Bone marrow (tissue), 2 donors: ENCODE results near the gene GAL3ST1.
"Not testable (repeated sequence)": the region's sequence is repeated elsewhere in the genome, so short reads cannot be mapped to it uniquely, and the experiment has no call there.

Experiments used
- DNase-seq, 2 donors: peaks; one replicate each; lab custom pipeline; 2025; lab: John Stamatoyannopoulos, UW

Gene GAL3ST1

DNA sequence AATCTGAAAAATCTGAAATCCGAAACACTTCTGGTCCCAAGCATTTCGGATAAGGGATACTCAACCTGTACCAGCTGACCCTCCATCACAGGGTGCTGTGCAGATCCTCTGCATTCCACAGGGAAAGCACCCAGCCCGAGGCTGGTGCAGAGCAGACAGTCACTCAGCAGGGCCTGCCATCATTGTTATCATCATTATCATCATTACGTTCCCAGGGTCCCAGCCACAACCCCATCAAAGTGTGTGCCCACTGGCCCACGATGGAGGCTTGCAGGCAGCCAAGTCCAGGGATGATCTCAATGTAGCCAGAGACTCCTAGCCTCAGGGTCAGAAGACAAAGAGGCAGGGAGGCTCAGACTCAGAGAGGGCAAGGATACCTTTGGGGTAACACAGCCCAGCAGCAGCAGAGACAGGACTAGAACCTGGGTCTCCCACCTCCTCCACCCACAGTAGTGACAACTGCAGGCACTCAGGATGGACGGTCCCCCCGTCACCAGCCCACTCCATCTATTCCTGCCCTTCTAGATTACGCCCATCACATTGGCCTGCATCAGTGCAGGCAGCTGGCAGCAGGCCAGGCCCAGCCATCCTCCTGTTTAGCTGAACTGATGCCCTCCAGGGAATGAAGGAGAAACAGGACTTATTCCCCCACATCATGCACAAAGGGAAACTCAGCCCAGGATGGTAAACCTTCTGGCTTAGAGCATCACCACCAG is 10.3 kb downstream of the GAL3ST1 start:
- DNase-seq = no peak

GRCh38 chr22:30562366-30562765 is 12.1 kb downstream of the GAL3ST1 start:
- DNase-seq = no peak

DNA sequence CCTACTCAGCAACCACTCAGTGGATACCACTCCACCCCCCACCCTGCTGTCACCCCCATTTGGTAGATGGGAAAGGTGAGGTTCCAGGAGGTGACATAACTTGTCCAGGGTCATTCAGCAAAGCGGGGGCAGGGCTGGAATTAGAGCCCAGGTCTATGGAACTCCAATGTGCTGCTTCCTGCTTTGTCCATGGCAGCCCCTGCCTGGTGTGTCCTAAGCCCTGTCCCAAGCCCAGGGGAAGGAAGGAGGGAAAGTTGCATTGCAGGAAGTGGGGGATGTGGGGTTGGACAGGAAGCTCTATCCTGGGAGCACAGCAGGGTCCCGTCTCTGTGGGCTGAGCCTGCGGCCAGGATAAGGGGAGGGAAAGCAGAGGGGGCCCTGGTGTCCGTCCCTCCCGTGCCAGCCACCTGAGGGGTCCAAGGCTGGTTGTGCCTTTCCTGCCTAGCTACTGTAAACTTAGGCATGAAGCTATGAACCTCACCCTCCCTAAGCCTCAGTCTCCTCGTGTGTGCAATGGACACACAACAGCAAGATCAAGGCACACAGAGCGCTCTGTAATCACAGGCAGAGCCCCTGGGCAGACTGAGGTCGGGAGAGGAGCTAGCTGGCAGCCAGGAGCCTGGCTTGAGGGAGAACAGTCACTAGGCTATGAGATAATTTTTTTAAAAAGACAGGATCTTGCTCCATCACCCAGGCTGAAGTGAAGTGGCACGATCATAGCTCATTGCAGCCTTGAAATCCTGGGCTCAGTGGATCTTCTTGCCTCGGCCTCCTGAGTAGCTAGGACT is 12.9 kb downstream of the GAL3ST1 start:
- no peak for DNase-seq

DNA sequence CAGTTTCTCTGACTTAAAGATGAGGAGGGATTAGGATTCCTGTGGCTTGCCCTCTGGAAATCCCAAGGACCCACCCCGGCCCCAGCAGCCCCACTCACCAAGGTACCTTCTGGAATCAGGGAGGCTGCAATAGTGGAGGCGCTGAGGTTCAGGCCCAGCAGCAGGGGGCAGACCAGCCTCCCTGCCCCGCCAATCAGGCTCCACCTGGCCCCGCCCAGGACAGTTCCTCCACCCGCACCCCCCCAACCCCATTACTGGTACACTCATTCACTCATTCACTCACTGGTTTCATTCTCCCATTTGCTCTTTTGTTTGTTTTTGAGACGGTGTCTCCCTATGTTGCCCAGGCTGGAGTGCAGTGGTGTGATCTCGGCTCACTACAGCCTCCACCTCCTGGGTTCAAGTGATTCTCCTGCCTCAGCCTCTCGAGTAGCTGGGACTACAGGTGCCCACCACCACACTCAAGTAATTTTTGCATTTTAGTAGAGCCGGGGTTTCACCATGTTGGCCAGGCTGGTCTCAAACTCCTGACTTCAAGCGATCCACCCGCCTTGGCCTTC is 13.7 kb downstream of the GAL3ST1 start:
- DNase-seq = not testable (repeated sequence)

DNA sequence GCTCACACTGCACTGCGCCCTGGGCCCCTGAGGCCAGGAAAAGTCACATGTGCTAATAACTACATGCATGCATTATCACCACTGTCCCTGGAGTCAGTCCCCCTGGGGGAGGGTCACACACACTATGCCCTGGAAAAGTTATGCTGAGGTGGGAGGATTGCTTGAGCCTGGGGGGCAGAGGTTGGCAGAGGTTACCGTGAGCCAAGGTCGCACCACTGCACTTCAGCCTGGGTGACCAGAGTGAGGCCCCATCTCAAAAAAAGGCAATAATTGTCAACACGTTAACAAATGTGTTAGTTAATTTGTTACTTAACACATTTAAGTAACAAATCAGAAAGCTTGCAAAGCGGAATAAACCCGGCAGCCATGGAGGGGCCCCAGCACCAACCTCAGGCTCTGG is 14.6 kb downstream of the GAL3ST1 start:
- DNase-seq = no peak

DNA sequence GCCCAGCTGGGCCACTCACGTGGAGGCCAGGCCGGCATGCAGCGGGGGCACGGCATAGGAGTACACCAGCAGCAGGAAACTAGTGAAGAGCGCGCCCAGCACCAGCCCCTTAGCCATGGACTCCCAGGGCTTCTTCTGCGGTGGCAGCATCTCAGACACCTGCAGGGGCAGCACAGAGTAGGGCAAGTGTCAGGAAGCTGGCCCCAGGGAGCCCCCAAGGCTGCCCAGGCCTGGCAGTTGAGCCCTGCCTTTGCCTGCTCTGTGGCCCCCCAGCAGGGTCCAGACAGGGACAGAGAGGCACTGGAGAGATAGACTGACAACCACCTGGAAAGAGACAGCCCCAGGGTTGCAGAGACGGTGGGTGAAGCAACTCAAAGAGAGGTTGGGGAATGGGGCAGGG is 17.2 kb downstream of the GAL3ST1 start:
- DNase-seq = no peak

- no peak for DNase-seq
Measured at GRCh38 chr22:30556388-30556787, 18.1 kb downstream of the GAL3ST1 start.

DNA sequence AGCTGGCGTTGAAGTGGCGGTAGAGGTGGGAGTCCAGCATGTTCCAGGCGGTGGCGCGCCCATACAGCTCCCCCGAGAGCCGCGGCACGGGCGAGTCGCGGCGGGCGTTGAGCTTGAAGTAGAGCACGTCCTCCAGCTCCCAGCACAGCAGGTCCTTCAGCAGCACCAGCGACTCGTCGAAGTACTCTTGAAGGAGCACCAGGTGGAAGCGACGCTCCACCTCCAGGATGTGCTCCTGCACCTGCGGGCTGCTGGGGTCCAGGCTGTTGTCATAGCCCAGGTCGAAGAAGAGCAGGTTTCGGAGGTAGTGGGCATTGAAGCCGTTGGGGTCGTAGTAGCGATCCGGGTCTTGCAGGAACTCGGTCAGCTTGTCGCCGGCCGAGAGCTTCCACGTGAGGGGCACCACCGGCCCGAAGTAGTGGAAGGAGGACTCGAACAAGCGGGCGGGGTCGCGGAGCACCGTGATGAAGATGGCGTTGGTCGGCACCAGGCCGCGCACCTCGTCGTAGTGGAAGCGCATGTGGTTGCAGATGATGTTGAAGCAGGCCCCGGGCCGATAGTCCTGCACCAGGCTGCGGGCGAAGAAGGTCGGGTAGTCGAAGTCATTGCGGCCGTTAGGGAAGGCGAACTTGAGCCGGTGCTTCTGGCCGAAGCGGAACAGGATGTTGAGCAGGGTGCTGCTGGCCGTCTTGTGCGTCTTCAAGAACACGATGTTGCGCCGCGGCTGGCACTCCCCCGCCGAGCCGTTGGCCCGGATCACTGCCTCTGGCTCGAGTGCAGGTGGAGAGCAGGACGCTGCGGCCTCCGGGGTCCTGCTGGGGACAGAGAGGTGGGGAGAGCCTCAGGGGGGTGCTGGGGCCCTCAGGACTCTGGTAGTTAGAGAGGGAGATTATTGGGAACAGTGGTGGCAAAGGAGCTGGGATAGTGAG is 18.9 kb downstream of the GAL3ST1 start:
- no peak for DNase-seq

GRCh38 chr22:30553971-30554370 is 20.5 kb downstream of the GAL3ST1 start:
- no peak for DNase-seq

- no peak for DNase-seq
Measured at GRCh38 chr22:30552719-30553118, 21.7 kb downstream of the GAL3ST1 start.

GRCh38 chr22:30551813-30552212 is 22.7 kb downstream of the GAL3ST1 start:
- not testable (repeated sequence) for DNase-seq

- DNase-seq = peak in 1 of 2 donors; percentile 2
Measured at GRCh38 chr22:30547188-30547587, 27.3 kb downstream of the GAL3ST1 start.

- no peak for DNase-seq
Measured at GRCh38 chr22:30546616-30547015, 27.8 kb downstream of the GAL3ST1 start, which contains the start of gene SEC14L6. Gene SEC14L6, minus strand, starts transcription at chr22:30546741. Its CDS starts 59 bp downstream, at chr22:30546682.

DNA sequence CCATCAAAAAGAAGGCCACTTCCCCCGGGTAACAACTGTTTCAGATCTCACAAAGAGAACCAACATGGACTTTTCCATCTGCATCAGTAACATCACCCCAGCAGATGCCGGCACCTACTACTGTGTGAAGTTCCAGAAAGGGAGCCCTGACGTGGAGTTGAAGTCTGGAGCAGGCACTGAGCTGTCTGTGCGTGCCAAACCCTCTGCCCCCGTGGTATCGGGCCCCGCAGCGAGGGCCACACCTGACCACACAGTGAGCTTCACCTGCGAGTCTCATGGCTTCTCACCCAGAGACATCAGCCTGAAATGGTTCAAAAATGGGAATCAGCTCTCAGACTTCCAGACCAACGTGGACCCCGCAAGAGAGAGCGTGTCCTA is 31.7 kb downstream of the GAL3ST1 start:
- no peak for DNase-seq

DNA sequence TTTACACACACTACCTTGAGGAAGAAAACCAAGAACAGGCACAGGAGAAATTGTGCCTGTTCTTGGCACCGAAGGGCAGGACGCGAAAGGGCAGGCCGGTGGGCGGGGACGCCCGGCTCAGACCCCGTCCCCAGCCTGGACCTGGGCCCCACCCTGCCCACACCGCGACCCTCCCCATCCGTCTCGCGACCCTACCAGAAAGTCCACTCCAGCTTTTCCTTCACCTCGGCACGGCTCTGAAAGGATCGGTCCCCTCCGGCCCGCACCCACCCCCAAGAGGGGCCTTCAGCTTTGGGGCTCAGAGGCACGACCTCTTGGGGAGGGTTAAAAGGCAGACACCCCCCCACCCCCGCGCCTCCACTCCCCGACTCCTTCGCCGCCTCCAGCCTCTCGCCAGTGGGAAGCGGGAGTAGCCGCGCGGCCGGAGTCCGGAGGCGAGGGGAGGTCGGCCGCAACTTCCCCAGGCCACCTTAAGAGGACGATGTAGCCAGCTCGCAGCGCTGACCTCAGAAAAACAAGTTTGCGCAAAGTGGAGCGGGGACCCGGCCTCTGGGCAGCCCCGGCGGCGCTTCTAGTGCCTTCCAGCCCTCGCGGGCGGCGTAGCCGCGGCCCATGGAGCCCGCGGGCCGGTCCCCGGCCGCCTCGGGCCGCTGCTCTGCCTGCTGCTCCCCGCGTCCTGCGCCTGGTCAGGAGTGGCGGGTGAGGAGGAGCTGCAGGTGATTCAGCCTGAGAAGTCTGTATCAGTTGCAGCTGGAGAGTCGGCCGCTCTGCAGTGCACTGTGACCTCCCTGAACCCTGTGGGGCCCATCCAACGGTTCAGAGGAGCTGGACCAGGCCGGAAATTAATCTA is 32.3 kb downstream of the GAL3ST1 start:
- DNase-seq = no peak

GRCh38 chr22:30541511-30541910 is 33.0 kb downstream of the GAL3ST1 start:
- DNase-seq = not testable (repeated sequence)

DNA sequence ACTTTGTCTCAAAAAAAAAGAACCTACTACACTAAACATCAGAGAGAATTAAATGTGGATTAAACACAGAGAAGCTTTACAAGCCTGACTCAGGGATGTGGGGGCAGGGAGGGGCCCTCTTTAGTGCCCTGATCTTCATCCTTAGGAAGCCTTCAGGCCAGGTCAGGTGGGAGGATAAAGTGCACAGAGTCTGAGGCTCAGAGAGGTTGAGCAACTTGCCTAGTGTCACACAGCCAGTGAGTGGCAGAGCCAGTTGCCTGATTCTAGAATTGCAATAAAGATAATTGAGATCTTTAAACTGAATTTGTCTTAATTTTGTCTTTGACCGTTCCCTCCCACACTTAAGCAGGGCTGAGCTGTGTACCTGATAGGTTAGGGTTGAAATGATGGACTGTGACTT is 35.1 kb downstream of the GAL3ST1 start:
- no peak for DNase-seq

- DNase-seq = no peak
Measured at GRCh38 chr22:30538280-30538679, 36.2 kb downstream of the GAL3ST1 start.

- no peak for DNase-seq
Measured at GRCh38 chr22:30537083-30537731, 37.3 kb downstream of the GAL3ST1 start.

DNA sequence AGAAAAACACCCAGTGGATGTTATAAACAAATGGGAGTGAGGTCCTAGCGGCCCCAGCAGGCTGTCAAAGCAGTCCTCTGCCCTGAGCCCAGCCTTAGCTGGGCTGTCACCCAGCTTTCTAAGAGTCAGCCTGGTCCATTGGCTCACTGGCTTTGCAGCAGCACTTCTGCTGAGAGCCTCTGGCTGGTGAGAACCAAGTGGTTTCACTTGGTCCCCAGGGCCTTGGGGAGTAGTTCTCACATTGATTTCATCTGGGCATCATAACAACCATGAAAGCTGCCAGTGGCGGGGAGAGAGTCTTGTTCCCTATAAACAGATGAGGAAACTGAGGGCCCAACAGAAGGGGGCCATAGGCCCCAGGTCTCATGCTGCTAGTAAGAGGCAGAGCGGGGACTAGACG is 39.3 kb downstream of the GAL3ST1 start:
- no peak for DNase-seq
